Osteocyte (in vitro differentiated cells): Measurements from ENCODE around the gene LRRN4CL. TPM values are rescaled to one million over a fixed set of nuclear protein-coding genes. Genes with fewer than 3 reads are reported as not detected.

Experiments used
- DNase-seq: peaks from one replicate; pipeline ENCODE4 v3.0.0; 2021; ENCODE audit warnings: mixed read lengths; ENCODE audit not compliant: unreplicated experiment; ENCODE audit errors: extremely low spot score
- H3K27ac Mint-ChIP-seq: one replicate; pipeline ENCODE4 v1.8.0; 2021; ENCODE audit warnings: mild to moderate bottlenecking, mixed read lengths; ENCODE audit not compliant: unreplicated experiment
- H3K27me3 Mint-ChIP-seq: one replicate; pipeline ENCODE4 v1.8.0; 2021; ENCODE audit warnings: mixed read lengths; ENCODE audit not compliant: unreplicated experiment
- H3K36me3 Mint-ChIP-seq: one replicate; pipeline ENCODE4 v1.8.0; 2021; ENCODE audit warnings: mixed read lengths; ENCODE audit not compliant: unreplicated experiment
- H3K4me1 Mint-ChIP-seq: one replicate; pipeline ENCODE4 v1.8.0; 2021; ENCODE audit warnings: mixed read lengths; ENCODE audit not compliant: unreplicated experiment
- H3K4me3 Mint-ChIP-seq: one replicate; pipeline ENCODE4 v1.8.0; 2021; ENCODE audit warnings: mild to moderate bottlenecking, moderate library complexity, mixed read lengths; ENCODE audit not compliant: unreplicated experiment
- H3K9me3 Mint-ChIP-seq: one replicate; pipeline ENCODE4 v1.8.0; 2021; ENCODE audit warnings: mixed read lengths; ENCODE audit not compliant: unreplicated experiment
- CTCF ChIP-seq: fragments of 200-600 bp; sonication (generic); IDR thresholded peaks from 2 replicates; pipeline ENCODE4 v1.5.0; 2021; ENCODE audit warnings: antibody characterized with exemption, mild to moderate bottlenecking, moderate library complexity
- total RNA-seq: library from RNA; stranded (reverse); gene quantifications from 2 replicates; pipeline ENCODE4 v1.2.1, GENCODE V29; 2021

The LRRN4CL gene
- total RNA-seq, 1 donor from 2014 or later, result 0.46 TPM

GRCh38 chr11:62666259-62666926 lies 22.9 kb downstream of the LRRN4CL start:
- Mint-ChIP-seq H3K36me3 (peaks cover 10% of the 10 kb centered on the region), H3K9me3 (no peaks in the 10 kb centered on the region)
- TF ChIP-seq CTCF, result no peak

GRCh38 chr11:62665599-62666258 lies 23.6 kb downstream of the LRRN4CL start:
- H3K4me3 Mint-ChIP-seq, result peak overlapping the region; percentile 91

More at GRCh38 chr11:62666259-62666926, 22.9 kb downstream of the LRRN4CL start:
- DNase-seq, result no peak
- peak overlapping the region; percentile 96 for H3K27ac Mint-ChIP-seq
- no peaks in the 10 kb centered on the region for H3K27me3 Mint-ChIP-seq
- peak overlapping the region; percentile 91 for H3K4me3 Mint-ChIP-seq
- H3K4me1 Mint-ChIP-seq, result peaks cover 39% of the 10 kb centered on the region

GRCh38 chr11:62665075-62665598 lies 24.2 kb downstream of the LRRN4CL start, which contains the start of the genes C11orf98 and CSKMT:
C11orf98 (minus strand) TSS chr11:62665210; CDS start chr11:62665169, 41 bp downstream.
CSKMT (plus strand) TSS chr11:62665312; CDS start chr11:62665880, 568 bp downstream.
- H3K27ac Mint-ChIP-seq, result peak within 1 kb of the TSS; percentile 96
- DNase-seq, result peak; percentile 98
- no peak for TF ChIP-seq CTCF
- H3K36me3 Mint-ChIP-seq, result peaks cover 10% of the 10 kb centered on the region
- H3K4me3 Mint-ChIP-seq, result peak within 1 kb of the TSS; percentile 91
- no peaks in the 10 kb centered on the region for H3K27me3 Mint-ChIP-seq
- H3K9me3 Mint-ChIP-seq, result no peaks in the 10 kb centered on the region
- H3K4me1 Mint-ChIP-seq, result peaks cover 29% of the 10 kb centered on the region

More at GRCh38 chr11:62665599-62666258, 23.6 kb downstream of the LRRN4CL start:
- Mint-ChIP-seq H3K4me1 (peaks cover 34% of the 10 kb centered on the region), H3K9me3 (no peaks in the 10 kb centered on the region), H3K36me3 (peaks cover 10% of the 10 kb centered on the region), H3K27ac (peak overlapping the region; percentile 96), H3K27me3 (no peaks in the 10 kb centered on the region)
- no peak for DNase-seq
- TF ChIP-seq CTCF, result no peak

GRCh38 chr11:62664405-62665074 lies 24.8 kb downstream of the LRRN4CL start:
- Mint-ChIP-seq H3K27me3 (no peaks in the 10 kb centered on the region), H3K4me1 (peaks cover 25% of the 10 kb centered on the region), H3K27ac (peak overlapping the region; percentile 96), H3K9me3 (no peaks in the 10 kb centered on the region), H3K36me3 (peaks cover 10% of the 10 kb centered on the region), H3K4me3 (peak overlapping the region; percentile 91)
- no peak for TF ChIP-seq CTCF
- DNase-seq, result no peak
